GM19372 (cell line): ENCODE measurements around the gene AMPH.
"Not testable (repeated sequence)": the region's sequence is repeated elsewhere in the genome, so short reads cannot be mapped to it uniquely, and the experiment has no call there.

Experiments used
- ATAC-seq: cut with Tn5 transposase; IDR thresholded peaks from one replicate; pipeline ENCODE4 v1.9.1; 2021; ENCODE audit warnings: mild to moderate bottlenecking, low read depth, moderate library complexity; ENCODE audit not compliant: unreplicated experiment

Gene AMPH

DNA sequence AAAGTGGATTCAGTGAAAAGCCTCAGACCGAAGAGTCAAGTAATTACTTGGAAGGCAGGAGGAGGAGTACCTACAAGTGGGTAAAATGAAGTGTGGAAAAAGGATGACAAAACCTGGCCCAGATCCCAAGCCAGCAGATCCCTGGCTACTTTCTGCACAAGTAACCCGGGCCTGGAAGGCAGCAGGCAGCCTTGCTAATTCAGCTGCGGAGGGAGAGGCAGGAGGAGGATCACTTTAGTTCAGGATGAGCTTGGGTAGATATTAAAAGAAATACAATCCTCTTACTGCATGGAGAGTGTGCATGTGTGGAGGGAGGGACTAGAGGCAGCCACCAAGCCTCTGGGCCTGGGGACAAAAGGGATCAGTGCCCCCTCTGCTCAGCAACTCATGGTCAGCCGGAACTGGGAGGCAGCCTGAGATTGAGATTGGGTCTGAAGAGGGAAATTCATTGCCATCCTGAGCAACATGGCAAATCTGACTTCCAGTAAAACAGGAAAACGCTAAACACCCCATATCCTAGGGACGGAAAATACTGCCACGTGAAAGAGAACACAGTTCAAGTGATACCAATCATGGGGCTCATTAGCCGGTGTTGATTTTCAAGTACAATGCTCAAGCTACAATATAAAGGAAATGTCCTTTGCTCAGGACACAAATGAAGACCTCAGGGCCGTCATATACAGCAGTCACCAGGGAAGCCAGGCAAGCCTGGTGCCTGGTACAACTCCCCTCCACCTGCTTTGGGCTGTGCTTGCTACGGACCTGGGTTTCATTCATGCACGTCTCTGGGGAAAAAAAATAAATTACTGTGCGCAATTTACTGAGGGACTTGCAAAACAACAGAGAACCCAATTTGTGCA lies 1.3 kb downstream of the AMPH start:
- no peak for ATAC-seq

DNA sequence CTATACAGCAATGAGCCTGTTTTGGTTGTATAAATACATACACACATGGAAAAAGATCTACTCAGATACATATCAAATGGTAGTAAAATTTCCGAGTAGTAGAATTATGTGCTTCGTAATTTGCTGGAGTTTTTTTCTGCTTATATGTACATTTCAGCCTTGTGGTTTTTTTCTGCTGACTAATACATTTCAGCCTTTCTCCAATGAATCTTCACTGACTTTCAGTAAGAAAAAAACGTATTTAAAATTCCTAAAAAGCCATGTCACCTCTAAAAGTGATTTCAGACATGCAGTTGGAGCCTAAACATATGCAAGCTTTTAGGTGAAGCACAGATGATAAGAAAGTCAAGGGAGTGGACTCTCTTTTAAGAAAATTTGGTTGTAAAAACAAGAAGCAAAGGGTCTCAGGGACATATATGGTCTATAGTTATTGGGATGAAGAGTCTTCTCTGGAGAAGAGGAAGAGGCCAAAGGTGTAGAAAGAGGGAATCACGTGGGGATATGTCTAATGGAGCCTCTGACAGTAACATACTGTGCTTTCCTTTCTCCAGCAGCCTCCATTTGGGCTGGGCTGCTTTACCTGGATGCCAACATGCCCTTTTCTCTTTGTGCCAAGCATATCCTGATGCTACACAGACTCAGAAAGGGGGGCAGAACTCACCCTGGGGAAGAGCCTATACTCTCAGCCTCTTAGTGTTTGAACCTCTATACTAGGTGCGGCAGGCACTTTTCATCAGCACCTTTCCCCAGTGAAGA lies 2.4 kb downstream of the AMPH start:
- ATAC-seq: no peak

DNA sequence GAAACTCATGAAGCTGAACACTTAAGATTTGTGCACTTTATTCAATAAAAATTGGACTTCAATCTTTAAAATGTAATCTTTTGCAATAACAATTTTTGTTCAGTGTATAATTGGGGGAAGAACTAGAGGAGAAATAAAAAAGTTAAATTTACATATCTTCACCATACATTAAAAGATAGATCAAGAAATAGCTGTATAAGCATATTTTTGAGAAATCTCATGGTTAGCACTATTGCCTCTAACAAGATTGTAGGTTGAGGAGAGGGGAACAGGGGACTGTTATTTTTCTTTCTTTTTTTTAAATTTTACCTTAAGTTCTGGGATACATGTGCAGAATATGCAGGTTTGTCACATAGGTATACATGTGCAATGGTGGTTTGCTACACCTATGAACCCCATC lies 5.3 kb downstream of the AMPH start:
- ATAC-seq: no peak

DNA sequence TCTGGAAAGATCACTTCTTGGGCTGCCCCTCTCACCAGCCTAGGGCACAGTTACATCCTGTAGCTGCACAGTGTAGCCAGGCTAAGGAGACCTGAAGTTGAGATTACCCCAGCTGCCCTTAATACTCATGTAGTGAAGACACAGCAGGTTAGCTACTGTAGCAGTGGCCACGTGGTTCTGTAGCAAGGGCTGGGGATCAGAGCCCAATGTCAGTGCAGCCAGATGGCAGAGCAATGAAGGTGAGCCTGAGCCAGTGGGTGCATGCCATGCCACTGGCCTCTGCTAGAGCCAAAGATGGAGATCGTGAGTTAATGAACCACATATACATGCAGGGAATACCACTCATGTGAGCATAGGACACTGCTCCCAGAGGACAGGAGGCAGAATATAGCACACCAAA lies 15.5 kb downstream of the AMPH start:
- ATAC-seq: no peak

DNA sequence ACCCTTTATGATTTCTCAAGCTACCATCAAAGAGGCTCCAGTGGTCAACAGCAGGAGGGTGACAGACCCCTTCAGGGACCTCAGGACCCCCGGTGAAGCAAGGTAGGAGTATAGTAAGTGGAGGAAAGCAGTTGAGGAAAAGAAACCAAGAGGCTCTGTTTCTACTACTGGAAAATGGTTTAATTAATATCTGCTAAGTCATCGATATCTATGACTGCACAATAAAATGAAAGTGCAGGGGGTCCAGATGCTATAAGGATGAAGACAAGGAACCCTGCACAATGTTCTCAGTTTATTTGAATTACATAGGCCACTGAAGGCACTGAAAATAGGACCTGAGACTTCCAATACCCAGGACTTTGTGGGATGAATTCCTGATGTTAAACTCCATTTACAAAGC lies 23.7 kb downstream of the AMPH start:
- ATAC-seq: no peak

DNA sequence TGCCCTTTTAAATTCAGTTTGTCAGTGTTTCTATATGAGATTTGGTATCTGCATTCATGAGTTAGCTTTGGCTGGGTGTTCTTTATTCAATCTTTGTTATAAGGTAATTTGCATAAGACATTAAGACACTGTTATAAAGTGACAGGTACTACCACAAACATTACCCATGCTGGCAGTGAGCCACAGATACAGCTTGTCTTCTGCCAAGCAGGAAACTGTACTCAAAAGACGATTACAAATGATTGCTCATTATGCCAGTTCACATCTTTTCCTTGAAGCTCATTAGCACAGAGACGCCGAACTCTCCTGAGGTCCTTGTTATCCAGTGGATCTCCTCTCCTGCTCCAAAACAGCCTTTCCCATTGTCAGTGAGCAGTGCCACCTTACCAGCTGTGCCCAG lies 30.4 kb downstream of the AMPH start:
- no peak for ATAC-seq

DNA sequence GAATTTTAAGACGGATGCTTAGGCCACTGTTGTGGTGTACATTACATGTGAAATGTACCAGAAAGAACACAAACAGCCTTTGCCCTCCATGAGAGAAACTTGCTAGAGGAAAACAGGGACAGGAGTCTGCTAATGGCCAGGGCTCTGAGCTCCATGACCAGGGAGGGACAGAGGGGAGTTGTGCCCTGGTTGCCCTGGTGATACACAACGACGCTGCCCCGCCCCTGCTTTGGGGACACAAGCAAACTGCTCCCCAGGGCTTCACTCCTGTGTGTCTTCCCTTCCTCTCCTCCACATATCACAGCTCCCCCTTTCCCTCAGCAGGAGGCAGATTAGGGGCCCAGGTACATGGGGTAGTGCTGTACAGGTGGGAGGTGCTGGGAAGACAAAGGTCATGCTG lies 36.2 kb downstream of the AMPH start:
- no peak for ATAC-seq

DNA sequence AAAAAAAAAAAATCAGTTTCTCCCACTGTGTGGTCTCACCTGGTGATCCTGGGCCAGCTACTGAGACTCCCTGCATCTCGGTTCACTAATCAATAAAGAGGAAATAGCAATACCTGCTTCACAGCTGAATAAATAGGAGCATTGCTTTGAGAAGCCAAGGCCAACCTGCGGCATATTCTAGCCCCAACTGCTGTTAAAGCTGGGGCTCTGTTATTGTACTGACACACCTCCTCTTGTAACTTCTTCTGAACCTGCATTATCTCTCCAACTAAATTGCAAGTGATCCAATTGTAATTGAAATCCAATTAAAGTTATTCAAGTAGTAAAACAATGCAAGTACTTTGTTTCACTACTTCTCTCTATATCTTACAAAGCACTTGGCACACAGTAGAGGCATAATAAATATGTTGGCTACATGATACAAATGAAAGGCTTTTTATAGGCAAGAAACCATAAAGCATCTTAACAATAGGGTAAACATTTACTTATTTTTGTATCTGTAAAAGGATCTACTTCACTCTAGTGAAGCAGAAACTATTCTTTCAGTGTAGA lies 38.4 kb downstream of the AMPH start:
- ATAC-seq: no peak

DNA sequence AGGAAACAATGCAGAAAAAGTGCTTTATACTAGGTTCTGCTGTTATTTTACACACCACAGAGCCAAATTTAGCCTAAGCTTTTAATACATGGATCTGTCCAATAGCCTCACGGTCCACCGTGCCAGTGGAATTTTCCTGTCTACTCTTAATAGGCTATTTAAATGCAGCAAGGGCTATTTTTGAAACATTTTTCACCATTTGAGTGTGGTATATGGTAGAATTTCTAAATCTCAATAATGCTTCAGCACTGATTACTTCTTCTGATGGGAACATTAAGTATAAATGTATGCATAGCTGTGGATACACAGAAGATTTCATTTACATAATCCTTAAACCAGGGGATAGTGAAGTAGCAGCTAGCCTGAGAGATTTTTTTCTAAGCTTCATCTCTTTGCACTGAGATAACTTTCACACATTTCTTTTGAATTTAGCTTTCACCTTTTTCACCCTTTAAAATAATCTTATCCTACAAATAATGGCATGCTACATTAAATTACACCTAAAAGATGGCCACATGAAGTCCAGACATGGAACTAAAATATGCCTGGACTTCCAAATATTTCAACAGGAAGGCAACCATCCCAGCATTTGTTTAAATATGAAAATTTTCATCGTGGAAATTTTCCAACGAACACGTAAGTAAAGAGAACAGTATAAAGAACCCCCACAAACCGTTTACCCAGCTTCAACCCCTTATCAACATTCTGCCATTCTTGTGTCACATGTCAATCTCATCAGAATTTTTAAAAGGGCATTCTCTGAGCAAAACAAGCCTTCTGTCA lies 45.4 kb downstream of the AMPH start:
- no peak for ATAC-seq

DNA sequence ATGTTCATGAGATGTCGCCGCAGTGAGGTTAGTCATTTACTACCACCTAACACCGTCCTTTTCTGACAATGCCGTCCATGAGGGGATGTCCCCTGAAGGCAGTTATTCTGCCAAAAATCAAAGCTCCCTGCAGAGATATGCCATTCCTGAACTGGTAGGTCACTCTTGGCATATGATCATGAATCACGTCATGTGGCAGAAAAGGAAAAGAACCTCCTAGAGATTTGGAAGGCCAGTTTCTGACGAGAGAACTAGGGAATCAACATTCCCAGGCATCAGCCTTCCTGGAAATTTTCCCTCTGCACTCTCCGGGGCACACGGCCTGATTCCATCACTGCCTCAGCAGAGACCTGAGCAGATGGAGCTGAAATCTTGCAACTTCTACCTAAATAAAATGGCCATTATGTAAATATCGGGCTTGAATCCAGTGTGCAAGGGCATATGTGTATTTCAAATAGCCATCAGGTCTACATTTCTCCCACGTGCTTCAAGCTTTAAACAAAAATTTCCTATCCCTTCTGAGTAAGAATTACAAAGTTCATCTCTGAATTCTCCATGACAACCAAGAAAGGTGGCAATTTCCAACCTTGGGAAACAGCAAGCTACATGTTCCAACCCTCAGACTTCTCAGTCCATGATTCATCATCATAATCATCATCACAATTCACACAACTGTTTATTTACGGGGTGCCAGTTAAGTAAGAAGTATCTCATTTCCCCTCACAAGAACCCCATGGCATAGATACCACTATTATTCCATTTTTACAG lies 46.5 kb downstream of the AMPH start:
- no peak for ATAC-seq

DNA sequence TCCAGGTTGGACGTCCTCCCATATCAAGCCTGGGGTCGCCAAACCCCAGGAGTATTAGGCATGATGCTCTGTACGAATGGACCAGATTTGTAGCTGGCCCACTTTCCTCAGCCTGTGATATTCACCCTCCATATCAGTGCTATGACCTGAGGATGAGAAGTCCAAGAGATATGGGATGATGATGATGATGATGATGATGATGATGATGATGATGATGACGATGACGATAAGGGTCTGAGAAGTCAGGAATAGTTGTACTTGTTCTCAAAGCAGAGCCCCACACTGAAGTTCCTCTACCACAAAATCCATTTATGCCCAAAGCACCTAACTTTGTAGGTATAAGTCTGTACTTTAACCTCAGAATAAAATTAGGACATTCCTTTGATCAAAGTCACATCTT lies 50.7 kb downstream of the AMPH start:
- no peak for ATAC-seq

DNA sequence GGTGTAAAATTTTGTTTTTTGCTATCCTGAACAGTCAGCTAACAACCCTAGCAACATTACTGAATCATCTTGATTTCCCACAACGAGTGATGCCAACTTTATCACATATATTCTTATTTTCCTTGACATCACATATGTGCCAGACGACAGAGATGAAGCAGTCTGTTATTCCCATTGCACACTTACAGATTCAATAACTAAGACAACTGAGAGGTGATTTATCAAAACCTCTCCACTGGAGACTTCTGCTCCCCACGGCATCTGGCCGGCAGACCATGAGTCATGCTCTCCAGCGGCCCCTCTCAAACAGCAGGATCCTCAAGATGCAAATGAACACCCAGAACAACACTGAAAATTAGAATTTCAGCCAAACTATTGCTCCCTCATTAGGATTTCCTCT lies 57.1 kb downstream of the AMPH start:
- no peak for ATAC-seq

DNA sequence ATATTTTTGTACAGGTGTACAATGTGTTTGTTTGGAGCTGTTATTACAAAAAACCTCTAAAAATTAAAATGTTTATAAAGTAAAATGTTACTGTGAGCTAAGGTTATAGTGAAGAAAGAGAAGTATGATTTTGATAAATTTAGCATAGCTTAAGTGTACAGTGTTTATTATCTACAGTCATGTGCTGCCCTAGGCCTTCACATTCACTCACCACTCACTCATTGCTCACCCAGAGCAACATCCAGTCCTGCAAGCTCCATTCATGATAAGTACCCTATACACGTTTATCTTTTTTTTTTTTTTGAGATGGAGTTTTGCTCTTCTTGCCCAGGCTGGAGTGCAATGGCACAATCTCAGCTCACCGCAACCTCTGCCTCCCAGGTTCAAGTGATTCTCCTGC lies 59.6 kb downstream of the AMPH start:
- ATAC-seq: not testable (repeated sequence)

DNA sequence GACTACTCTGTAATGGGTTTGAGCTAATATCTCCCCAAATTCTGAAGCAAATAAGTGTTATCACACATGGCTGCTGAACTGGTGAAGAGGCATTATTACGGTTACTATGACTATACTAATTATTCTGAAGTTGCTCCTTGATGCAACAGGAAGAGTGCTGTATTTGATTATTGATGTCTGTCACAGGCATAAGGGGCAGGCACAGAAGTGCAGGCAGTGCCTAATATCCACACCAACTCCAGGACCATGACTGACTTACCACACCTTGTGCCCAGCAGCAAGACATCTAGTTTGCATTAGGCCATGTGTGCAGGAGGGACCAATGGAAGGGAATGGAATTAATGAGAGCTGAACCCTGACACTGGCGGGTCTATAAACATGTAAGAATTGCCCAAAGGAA lies 62.7 kb downstream of the AMPH start:
- no peak for ATAC-seq

DNA sequence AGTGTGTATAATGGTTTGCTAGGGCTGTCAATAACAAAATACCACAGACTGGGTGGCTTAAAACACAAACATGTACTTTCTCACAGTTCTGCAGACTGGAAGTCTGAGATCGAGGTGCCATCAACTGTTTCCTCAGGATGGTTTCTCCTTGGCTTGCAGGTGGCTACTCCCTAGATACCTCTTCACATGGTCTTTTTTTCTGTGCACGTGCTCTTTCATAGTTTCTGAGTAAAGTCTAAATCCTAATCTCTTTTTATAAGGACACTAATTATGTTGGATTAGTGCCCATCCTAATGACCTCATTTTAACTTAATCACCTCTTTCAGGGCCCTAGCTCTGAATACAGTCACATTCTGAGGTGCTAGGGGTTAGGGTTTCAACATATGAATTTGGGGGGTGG lies 65.9 kb downstream of the AMPH start:
- no peak for ATAC-seq

DNA sequence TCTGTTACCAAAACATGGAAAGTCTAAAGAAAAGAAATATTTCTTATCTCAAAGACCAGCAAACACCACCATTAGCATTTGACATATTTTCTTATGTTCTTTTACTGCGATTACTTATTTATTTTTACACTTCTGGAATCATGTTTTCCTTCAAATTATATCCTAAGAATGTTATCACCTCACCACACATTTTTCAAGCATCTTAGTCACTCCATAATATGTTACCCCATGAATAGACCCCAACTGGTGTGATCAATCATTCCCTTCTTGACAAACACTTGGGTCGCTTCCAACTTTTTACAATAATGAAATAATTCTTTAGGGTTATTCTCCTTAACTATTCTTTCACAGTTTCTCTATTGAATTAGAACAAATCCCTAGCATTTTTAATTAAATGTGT lies 67.4 kb downstream of the AMPH start:
- ATAC-seq: no peak

DNA sequence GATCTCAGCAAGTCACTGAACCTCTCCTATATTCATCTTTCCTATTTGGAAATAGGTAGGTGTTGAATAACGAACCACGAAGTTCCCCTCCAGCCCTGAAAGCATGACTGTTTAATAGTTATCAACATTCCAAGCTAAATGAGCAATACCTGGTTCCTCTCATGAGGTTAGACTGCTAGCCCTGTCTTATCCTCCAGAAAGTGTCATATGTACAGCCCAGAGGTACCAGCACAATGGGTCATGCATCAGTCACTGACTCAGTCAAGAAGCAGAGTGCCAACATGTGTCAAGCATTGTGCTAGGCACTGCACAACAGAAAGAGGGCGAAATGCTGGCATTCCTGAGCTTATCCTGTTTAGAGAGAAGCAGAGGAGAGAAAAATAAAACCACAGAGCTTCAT lies 70.0 kb downstream of the AMPH start:
- ATAC-seq: no peak

DNA sequence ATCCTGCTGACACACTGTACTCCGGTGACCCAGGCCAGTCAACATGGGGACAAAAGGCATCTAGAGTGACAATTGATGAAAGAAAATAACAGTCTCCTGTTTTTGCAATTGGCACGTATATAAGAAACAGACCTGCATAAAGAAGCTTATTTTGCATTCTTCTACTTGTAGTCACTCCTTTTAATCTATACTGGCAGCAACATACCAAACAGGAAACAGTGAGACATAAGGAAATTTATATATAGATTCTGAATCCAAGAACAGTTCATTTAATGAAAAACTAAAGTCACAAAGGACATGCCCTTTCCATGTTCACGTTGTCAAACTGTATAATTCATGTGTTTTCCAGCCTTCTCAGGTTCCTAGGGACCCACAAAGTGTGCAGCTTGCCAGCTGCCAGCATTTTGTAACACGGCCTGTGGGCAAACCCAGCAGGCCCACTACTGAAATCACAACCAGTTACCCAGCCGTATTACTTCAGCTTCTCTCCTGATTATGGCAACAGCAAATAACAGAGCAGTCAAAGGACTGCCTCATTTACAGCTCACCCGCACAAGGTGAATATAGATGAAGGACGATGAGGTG lies 72.3 kb downstream of the AMPH start:
- ATAC-seq: no peak

DNA sequence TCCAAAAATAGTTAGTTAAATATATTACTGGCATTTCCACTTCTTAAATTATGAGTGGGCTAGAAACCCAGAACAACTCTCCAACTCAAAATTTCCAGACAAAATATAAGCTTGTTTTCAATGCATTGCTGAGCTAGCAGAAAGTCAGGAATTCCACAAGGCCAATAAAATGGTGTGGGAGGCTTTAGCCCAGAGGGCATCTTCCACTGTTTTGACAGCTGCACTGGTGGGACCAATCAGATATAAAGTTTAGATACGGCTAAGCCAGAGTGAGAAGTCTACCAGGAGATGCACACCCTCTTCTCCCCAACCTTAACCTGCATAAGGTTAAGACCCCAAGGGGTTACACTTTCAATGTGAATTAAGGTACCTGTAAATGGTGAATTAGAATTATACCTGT lies 76.6 kb downstream of the AMPH start:
- ATAC-seq: no peak

DNA sequence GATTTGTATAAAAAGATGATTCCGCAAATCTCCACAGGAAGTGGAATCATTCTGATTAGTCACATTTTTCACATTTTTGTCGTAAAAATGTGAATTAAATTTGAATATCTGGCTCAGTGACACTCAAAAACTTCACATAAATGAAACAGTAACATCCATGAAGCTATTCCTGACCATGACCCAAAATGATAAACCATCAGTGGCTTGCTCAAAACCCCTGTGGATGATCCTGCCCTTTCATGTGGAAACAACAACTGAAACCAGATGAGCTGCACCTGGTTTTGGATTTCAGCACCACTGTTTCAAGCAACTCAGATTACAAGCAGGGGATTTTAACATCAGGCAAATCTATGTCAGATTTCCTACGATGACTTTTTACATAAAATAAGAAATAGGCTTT lies 80.3 kb downstream of the AMPH start:
- no peak for ATAC-seq
